Pericardium fibroblast (primary cell): ENCODE data around the gene UCN3. TPM values are rescaled to one million over a fixed set of nuclear protein-coding genes. Genes with fewer than 3 reads are reported as not detected.

Experiments used
- total RNA-seq: library from RNA; depleted of rRNA; stranded (reverse); fragments of >200 nt; gene quantifications from 2 replicates; pipeline ENCODE4 v1.2.3, GENCODE V29; 2015

The UCN3 gene
- total RNA-seq: not detected in 2 replicates

GRCh38 chr10:5364890-5365338 lies at the start of gene UCN3:
Gene UCN3 (plus strand): TSS chr10:5364966. CDS start chr10:5373721, 8,755 bp downstream.

DNA sequence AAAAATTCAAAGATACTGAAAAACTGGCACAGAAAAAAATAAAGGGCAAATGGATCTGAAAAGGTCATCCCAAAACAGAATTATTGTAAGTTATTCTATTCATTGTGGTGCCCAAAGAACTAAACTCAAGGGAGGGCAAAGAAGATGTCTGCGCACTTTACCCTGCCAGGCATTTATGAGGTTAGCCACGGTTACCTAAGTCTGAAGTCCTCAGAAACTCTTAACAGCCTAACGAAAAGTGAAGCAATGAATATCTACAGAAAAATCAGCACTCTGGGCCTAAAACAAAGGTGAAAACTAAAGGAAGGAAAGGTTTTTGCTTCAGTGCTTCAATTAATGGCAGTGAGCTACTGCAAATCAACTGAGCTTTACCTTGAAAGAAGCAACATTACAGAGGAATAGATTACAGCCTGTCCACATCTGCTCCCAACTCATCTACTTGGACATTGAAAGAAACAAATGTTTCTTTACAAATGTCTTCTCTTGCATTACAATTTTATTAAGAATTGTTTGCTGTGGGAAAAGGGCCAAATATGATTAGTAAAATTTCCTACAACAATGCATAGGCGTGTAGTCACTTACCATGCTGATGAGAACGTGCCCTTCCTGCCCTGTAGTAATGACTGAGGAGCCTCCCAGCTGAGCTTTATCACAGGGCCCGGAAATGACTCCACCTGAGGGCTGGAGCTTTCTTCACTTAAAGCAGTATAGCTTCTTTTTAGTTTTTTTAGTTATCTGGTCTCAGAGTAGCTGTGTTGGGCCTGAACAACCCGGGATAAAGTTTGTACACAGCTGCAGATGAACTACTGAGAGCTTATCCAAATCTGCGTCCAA lies 39.7 kb downstream of the UCN3 start, which contains the start of gene TUBAL3:
Gene TUBAL3, minus strand, starts transcription at position 621 of the 834 bp plus-strand sequence. Its CDS starts 36 bp downstream, at position 585.

DNA sequence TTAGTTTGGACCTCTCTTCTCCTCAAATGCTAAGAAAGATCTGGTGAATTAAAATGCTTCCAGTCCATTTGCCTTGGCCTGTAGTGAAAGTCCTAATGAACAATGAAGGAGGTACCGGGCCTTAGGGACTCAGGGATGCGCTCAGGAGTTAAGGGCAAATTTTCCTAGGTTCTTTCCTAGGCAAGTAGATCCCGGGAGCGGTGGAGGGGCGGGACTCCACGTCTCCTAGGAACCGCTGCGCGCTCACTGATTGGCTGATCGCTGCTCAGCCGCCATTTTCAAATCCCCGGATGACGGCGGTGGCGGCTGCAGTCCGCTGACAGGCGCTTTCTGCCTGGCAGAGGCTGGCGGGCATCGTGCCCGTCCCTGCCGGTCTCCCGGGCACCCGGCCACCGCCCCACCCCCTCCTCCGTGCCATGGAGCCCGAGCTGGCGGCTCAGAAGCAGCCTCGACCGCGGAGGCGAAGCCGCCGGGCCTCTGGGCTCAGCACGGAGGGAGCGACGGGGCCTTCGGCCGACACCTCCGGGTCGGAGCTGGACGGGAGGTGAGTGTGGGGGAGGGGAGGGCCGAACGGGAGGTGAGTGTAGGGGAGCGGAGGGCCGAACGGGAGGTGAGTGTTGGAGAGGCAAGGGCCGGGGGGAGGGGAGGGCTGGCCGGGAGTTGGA lies 47.6 kb downstream of the UCN3 start, which contains the start of gene NET1:
Gene NET1, plus strand, starts transcription at position 281 of the 665 bp plus-strand sequence. Its CDS starts 136 bp downstream, at position 417.

Other genes starting within 250 kb of the UCN3 start
- not detected in 2 replicates for gene AKR1C8, start 179.8 kb upstream of the UCN3 start, total RNA-seq
- gene AKR1C4, start 168.1 kb upstream of the UCN3 start, total RNA-seq: not detected in 2 replicates
- not detected in 2 replicates for gene TUBAL3, start 39.9 kb downstream of the UCN3 start, total RNA-seq
- gene NET1, start 47.6 kb downstream of the UCN3 start, total RNA-seq: 4.0 and 13.9 TPM in 2 replicates
- not detected in 2 replicates for gene CALML5, start 134.6 kb downstream of the UCN3 start, total RNA-seq
- gene CALML3, start 160.0 kb downstream of the UCN3 start, total RNA-seq: not detected in 2 replicates